Stomach smooth muscle (tissue), 2 donors: Measurements from ENCODE around the gene TMEM119.

Source experiments
- H3K27ac ChIP-seq: one replicate; pipeline ENCODE4 v1.7.0; 2013; ENCODE audit warnings: mild to moderate bottlenecking, low read length, inconsistent platforms
- H3K27me3 ChIP-seq, 2 donors: one replicate each; pipeline ENCODE4 v1.7.0; 2013; ENCODE audit warnings: low read length in 2 of 2; ENCODE audit not compliant: insufficient read depth in 2 of 2, control insufficient read depth in 1 of 2
- H3K36me3 ChIP-seq, 2 donors: one replicate each; pipeline ENCODE4 v1.7.0; 2013; ENCODE audit warnings: low read length in 2 of 2; ENCODE audit not compliant: control insufficient read depth in 2 of 2, insufficient read depth in 2 of 2
- H3K4me1 ChIP-seq: one replicate; pipeline ENCODE4 v1.7.0; 2013; ENCODE audit warnings: low read length; ENCODE audit not compliant: control insufficient read depth, insufficient read depth
- H3K4me3 ChIP-seq, 2 donors: one replicate each; pipeline ENCODE4 v1.7.0; 2013; ENCODE audit warnings: low read length in 2 of 2
- H3K9ac ChIP-seq, 2 donors: one replicate each; pipeline ENCODE4 v1.7.0; 2013; ENCODE audit warnings: low read length in 2 of 2, mild to moderate bottlenecking in 1 of 2
- H3K9me3 ChIP-seq, 2 donors: one replicate each; pipeline ENCODE4 v1.7.0; 2013; ENCODE audit warnings: low read length in 2 of 2; ENCODE audit not compliant: control insufficient read depth in 2 of 2
- donor health status: healthy.
- donor health status: Pancreatic carcinoma.

Gene TMEM119

GRCh38 chr12:108605000-108605689 lies 7.3 kb upstream of the TMEM119 start:
- peaks cover 9% of the 10 kb centered on the region for H3K4me1 ChIP-seq
- H3K9me3 ChIP-seq: no peaks in the 10 kb centered on the region
- H3K4me3 ChIP-seq: no peak overlapping the region
- no peaks in the 10 kb centered on the region for H3K36me3 ChIP-seq
- H3K27ac ChIP-seq: no peak overlapping the region
- H3K9ac ChIP-seq: no peak overlapping the region
- no peaks in the 10 kb centered on the region for H3K27me3 ChIP-seq

DNA sequence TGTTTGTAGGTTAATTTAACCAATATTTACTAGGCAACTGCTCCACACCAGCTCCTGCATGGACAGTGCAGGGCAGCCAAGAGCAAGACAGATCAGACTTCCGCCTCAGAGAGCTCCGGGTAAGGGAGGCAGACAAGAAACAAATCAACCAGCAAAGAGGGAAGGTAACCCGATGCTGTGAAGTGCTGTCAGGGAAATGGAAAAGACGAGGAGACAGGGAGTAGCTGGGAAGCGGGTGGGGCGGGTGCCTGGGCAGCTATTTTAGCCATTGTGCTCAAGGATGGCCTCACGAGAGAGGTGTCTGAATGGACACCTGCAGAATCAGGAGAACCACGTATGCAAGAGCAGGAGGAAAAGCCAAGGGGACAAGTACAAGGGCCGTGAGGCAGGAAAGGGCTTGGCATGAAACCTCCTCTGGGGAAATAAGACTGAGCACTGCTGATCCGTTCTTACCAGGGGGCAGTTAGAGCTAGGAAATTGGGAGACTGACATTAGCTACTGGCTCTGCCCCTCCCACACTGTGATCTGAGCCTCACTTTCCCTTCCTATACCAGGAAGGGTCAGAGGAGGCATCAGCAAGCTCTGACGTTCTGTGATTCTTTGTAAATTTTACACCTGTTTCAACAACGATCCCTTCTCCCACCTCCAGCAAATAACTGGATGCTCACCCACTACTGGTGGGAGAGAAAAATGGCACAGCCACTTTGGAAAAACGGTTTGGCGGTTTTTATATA lies 6.5 kb upstream of the TMEM119 start:
- no peaks in the 10 kb centered on the region for H3K36me3 ChIP-seq
- peaks cover 2% of the 10 kb centered on the region for H3K4me1 ChIP-seq
- no peak overlapping the region for H3K27ac ChIP-seq
- H3K4me3 ChIP-seq: no peak overlapping the region
- no peak overlapping the region for H3K9ac ChIP-seq
- H3K9me3 ChIP-seq: no peaks in the 10 kb centered on the region
- H3K27me3 ChIP-seq: no peaks in the 10 kb centered on the region

DNA sequence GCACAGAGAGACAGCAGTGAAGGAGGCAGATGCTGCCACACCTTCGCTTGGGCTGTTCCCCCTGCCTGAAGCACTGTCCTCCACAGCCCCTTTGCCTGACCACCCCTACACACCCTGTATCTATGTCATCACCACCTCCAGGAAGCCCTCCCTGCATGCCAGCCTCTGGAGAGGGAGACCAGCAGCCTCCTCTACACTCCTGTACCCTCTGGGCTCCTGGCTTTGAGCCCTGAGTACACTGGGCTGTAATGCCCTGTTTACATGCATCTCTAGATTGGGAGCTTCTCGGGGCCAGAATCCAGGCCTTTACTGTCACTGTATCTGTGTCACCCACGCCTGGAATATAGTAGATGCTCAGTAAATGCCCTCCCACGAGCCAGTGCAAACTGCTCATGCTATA lies 5.9 kb upstream of the TMEM119 start:
- no peaks in the 10 kb centered on the region for H3K27me3 ChIP-seq
- H3K9ac ChIP-seq: no peak overlapping the region
- H3K4me3 ChIP-seq: no peak overlapping the region
- no peaks in the 10 kb centered on the region for H3K36me3 ChIP-seq
- H3K9me3 ChIP-seq: no peaks in the 10 kb centered on the region
- no peak overlapping the region for H3K27ac ChIP-seq
- H3K4me1 ChIP-seq: no peaks in the 10 kb centered on the region

GRCh38 chr12:108602976-108603704 lies 5.3 kb upstream of the TMEM119 start:
- no peaks in the 10 kb centered on the region for H3K4me1 ChIP-seq
- no peaks in the 10 kb centered on the region for H3K36me3 ChIP-seq
- no peak overlapping the region for H3K9ac ChIP-seq
- H3K9me3 ChIP-seq: no peaks in the 10 kb centered on the region
- H3K27ac ChIP-seq: no peak overlapping the region
- no peak overlapping the region for H3K4me3 ChIP-seq
- H3K27me3 ChIP-seq: no peaks in the 10 kb centered on the region

DNA sequence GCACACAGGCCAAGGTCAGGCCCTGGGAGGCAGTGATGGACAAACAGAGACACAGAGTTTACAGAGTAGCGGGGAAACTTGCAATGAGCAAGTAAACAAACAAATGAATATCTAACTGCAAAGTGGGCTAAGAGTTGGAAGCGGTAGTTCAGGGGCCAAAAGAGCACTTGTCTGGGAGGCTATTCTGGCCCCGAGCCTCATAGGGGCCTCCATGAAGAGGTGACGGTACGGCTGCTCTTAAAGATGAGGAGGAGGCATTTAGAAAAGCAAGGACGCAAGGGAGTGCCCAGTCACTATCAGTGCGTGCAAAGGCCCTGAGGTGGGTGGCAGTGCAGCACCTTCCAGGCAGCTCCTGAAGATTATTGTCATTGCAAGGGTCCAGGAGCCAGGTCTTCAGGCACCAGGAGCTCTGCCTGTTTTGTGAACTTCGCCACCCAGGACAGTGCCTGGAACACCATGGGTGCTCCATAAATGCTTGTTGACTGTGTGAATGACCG lies 4.4 kb upstream of the TMEM119 start:
- H3K27ac ChIP-seq: no peak overlapping the region
- H3K9ac ChIP-seq: no peak overlapping the region
- H3K4me1 ChIP-seq: no peaks in the 10 kb centered on the region
- H3K27me3 ChIP-seq: no peaks in the 10 kb centered on the region
- no peaks in the 10 kb centered on the region for H3K9me3 ChIP-seq
- no peaks in the 10 kb centered on the region for H3K36me3 ChIP-seq
- no peak overlapping the region for H3K4me3 ChIP-seq

- peaks cover 3% of the 10 kb centered on the region for H3K4me1 ChIP-seq
- no peak overlapping the region for H3K4me3 ChIP-seq
These were observed 2.8 kb upstream of the TMEM119 start for GRCh38 chr12:108600702-108601007.

DNA sequence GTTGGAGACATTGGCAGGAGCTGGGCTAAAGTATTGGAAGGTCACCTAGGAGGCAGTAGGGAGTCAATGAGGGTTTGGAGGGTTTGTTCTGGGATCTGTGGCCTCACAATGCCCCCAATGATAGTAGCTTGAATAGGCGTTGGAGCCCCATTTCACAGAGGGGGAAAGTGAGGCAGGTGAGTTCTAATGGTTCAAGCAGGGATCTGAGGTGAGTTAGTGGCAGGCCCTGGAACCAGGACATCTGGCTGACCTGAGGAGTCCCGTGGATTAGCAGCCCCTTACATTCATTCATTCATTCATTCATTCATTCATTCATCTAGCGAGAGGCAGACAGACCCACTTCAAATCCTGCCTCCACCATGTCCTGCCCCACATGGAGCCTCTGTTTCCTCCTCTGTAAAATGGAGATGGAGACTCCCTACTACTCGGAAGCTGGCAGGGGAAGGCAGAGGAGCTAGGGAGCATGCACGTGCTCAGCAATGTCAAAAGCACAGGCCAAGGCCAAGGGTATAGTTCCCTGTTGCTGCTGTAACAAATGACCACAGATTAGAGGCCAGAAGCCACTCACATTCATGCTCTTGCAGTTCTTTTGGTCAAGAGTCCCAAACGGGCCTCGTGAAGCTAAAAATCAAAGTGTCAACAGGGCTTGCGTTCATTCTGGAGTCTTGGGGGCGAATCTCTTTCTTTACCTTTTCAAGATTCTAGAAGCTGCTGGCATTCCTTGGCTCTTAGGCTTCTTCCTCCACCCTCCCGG lies 2.2 kb upstream of the TMEM119 start:
- H3K27ac ChIP-seq: no peak overlapping the region

More at GRCh38 chr12:108600702-108601007, 2.8 kb upstream of the TMEM119 start:
- Histone ChIP-seq H3K27ac (no peak overlapping the region), H3K36me3 (no peaks in the 10 kb centered on the region), H3K9ac (no peak overlapping the region), H3K9me3 (no peaks in the 10 kb centered on the region), H3K27me3 (peaks cover 0 to 9% of the 10 kb centered on the region in 2 donors)

DNA sequence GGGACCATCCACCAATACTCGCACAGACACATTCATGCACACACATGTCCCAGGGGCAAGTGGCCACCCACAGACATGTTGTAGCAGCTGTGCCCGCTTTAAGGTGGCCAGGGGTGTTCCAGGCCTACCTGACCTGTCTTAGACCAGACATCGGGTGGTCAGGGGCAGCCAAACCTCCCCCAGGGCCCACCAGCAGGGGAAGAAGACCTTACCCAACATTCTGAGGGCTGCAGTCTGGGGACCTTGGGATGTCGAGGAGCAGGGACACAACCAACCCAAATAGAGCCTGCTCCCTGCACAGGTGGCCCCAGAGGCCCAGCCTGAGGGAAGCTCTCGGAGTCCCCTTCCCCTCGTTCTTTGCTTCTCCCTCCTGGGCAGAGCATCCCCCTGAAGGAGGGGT lies 1.7 kb upstream of the TMEM119 start:
- H3K9ac ChIP-seq: no peak overlapping the region
- no peak overlapping the region for H3K27ac ChIP-seq
- H3K36me3 ChIP-seq: no peaks in the 10 kb centered on the region
- peaks cover 3% of the 10 kb centered on the region for H3K4me1 ChIP-seq
- H3K4me3 ChIP-seq: no peak overlapping the region
- no peaks in the 10 kb centered on the region for H3K9me3 ChIP-seq
- H3K27me3 ChIP-seq: peaks cover 0 to 9% of the 10 kb centered on the region in 2 donors

More for the DNA sequence above, 2.2 kb upstream of the TMEM119 start:
- H3K4me1 ChIP-seq: peaks cover 3% of the 10 kb centered on the region
- no peaks in the 10 kb centered on the region for H3K36me3 ChIP-seq
- no peak overlapping the region for H3K4me3 ChIP-seq
- H3K27me3 ChIP-seq: peaks cover 0 to 9% of the 10 kb centered on the region in 2 donors
- H3K9ac ChIP-seq: no peak overlapping the region
- H3K9me3 ChIP-seq: no peaks in the 10 kb centered on the region

DNA sequence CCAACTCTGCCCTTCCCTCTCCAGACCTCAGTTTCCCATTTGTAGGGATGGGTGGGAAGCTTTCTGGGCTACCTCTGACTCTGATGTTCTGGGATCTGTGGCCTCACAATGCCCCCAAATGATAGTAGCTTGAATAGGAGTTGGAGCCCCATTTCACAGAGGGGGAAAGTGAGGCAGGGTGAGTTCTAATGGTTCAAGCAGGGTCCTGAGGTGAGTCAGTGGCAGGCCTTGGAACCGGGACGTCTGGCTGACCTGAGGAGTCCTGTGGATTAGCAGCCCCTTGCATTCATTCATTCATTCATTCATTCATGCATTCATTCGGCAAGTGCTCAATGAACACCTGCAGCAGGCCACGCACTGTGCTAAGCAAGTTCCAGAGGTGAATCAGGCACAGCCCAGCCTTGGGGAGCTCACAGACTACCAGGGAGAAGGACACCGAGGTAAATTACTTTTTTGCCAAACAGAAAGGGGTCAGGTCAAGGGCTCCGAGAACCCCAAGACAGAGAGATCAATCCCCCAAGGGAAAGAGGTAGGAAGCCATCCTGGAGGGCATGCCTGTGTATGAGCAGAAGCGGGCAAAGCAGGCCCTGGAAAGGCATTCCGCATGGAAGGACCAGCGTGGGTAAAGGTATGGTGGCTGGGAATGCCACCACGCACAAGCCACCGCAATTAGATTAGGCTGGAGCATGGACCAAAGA lies 818 bp upstream of the TMEM119 start:
- H3K4me1 ChIP-seq: peaks cover 3% of the 10 kb centered on the region
- no peak overlapping the region for H3K4me3 ChIP-seq
- H3K9me3 ChIP-seq: no peaks in the 10 kb centered on the region
- H3K27ac ChIP-seq: no peak overlapping the region
- H3K9ac ChIP-seq: no peak overlapping the region
- peaks cover 0 to 9% of the 10 kb centered on the region in 2 donors for H3K27me3 ChIP-seq
- no peaks in the 10 kb centered on the region for H3K36me3 ChIP-seq
